ENCODE results near the gene FBXL4.

FBXL4 gene

GRCh38 chr6:98981473-98981872 lies 33.7 kb upstream of the FBXL4 start:
- no peak for TF ChIP-seq CTCF (conservative IDR thresholded peaks at IDR 0.05; ENCODE audit: control insufficient read depth, insufficient read depth, low read depth, low read length)

GRCh38 chr6:98980819-98981218 lies 33.1 kb upstream of the FBXL4 start:
- DNase-seq (ENCODE audit: low read depth) = no peak
- no peak overlapping the region for H3K4me3 ChIP-seq (ENCODE audit: control insufficient read depth, low read depth, low read length)
- no peak for TF ChIP-seq CTCF (conservative IDR thresholded peaks at IDR 0.05; ENCODE audit: control insufficient read depth, insufficient read depth, low read depth, low read length)

More at GRCh38 chr6:98981473-98981872, 33.7 kb upstream of the FBXL4 start:
- no peak overlapping the region for H3K4me3 ChIP-seq (ENCODE audit: control insufficient read depth, low read depth, low read length)
- DNase-seq (ENCODE audit: low read depth) = no peak

- no peak for TF ChIP-seq CTCF (conservative IDR thresholded peaks at IDR 0.05; ENCODE audit: control insufficient read depth, insufficient read depth, low read depth, low read length)
- H3K4me3 ChIP-seq (ENCODE audit: control insufficient read depth, low read depth, low read length) = no peak overlapping the region
- no peak for DNase-seq (ENCODE audit: low read depth)
Observed at GRCh38 chr6:98977671-98978292, 30.0 kb upstream of the FBXL4 start.

- TF ChIP-seq CTCF (conservative IDR thresholded peaks at IDR 0.05; ENCODE audit: control insufficient read depth, insufficient read depth, low read depth, low read length) = no peak
Observed at GRCh38 chr6:98976674-98977385, 29.1 kb upstream of the FBXL4 start.

GRCh38 chr6:98975421-98975820 lies 27.7 kb upstream of the FBXL4 start:
- DNase-seq (ENCODE audit: low read depth) = no peak
- no peak for TF ChIP-seq CTCF (conservative IDR thresholded peaks at IDR 0.05; ENCODE audit: control insufficient read depth, insufficient read depth, low read depth, low read length)
- no peak overlapping the region for H3K4me3 ChIP-seq (ENCODE audit: control insufficient read depth, low read depth, low read length)

More at GRCh38 chr6:98976674-98977385, 29.1 kb upstream of the FBXL4 start:
- no peak for DNase-seq (ENCODE audit: low read depth)
- H3K4me3 ChIP-seq (ENCODE audit: control insufficient read depth, low read depth, low read length) = no peak overlapping the region

GRCh38 chr6:98974309-98974708 lies 26.6 kb upstream of the FBXL4 start:
- no peak for DNase-seq (ENCODE audit: low read depth)
- H3K4me3 ChIP-seq (ENCODE audit: control insufficient read depth, low read depth, low read length) = no peak overlapping the region
- no peak for TF ChIP-seq CTCF (conservative IDR thresholded peaks at IDR 0.05; ENCODE audit: control insufficient read depth, insufficient read depth, low read depth, low read length)
